Ovary (tissue), 9 donors: ENCODE measurements around the gene MFSD2A. TPM values are rescaled to one million over a fixed set of nuclear protein-coding genes. Genes with fewer than 3 reads are reported as not detected.
"Not testable (repeated sequence)": the region's sequence is repeated elsewhere in the genome, so short reads cannot be mapped to it uniquely, and the experiment has no call there.

ENCODE experiments used
- DNase-seq, 5 donors: peaks; one replicate each; pipeline ENCODE4 v3.0.0-alpha.2; 2019 to 2020
- H3K27ac ChIP-seq, 2 donors: fragments of 200-600 bp; one replicate each; pipeline versions ENCODE4 v1.5.1 to v1.8.0; 2019 to 2022
- H3K27me3 ChIP-seq: fragments of 200-600 bp; one replicate; pipeline ENCODE4 v1.8.0; 2022
- H3K36me3 ChIP-seq: fragments of 200-600 bp; sonication (generic); one replicate; pipeline ENCODE4 v1.5.1; 2019
- H3K4me1 ChIP-seq: one replicate; pipeline ENCODE4 v1.8.1; 2013; ENCODE audit warnings: mild to moderate bottlenecking, moderate library complexity; ENCODE audit not compliant: insufficient read depth
- H3K4me3 ChIP-seq: fragments of 200-600 bp; sonication (generic); one replicate; pipeline ENCODE4 v1.5.1; 2017
- H3K9me3 ChIP-seq, 2 donors: fragments of 200-600 bp in 1 of 2; sonication (generic) in 1 of 2; one replicate each; pipeline versions ENCODE4 v1.5.1 to v1.8.1; 2013 to 2019; ENCODE audit warnings: mild to moderate bottlenecking in 1 of 2, moderate library complexity in 1 of 2
- CTCF ChIP-seq, 3 donors: fragments of 450-650 bp in 2 of 3; fragments of 200-600 bp in 1 of 3; IDR thresholded peaks; one replicate each; pipeline versions ENCODE4 v1.5.1 to v1.8.0; 2016 to 2022; ENCODE audit warnings: antibody characterized with exemption in 3 of 3, mild to moderate bottlenecking in 1 of 3
- EP300 ChIP-seq: sonication (generic); formaldehyde crosslinking; IDR thresholded peaks from one replicate; pipeline ENCODE4 v1.6.1; 2017; ENCODE audit warnings: antibody characterized with exemption
- POLR2A ChIP-seq: fragments of 450-650 bp; IDR thresholded peaks from one replicate; pipeline ENCODE4 v1.6.1; 2017; ENCODE audit warnings: antibody characterized with exemption, mild to moderate bottlenecking, moderate library complexity
- WGBS, 3 donors: extraction: QIAGEN DNeasy Blood & Tissue Kit in 1 of 3; methylation state at CpG; one replicate each; pipeline versions ENCODE4 v1.1.5 to v1.1.7; 2013 to 2017; 5-methylcytosine and 5-hydroxymethylcytosine counted together
- intact Hi-C, 4 donors: fragments of 100-400 bp; cut with DNase I; formaldehyde crosslinking; loops; one replicate each; pipeline versions ENCODE4 v1.11.0 to v1.15.1; 2022 to 2023
- polyA plus RNA-seq, 2 donors: library from polyadenylated mRNA; stranded (reverse); fragments of 200-250 nt in 1 of 2; fragments of 350-450 nt in 1 of 2; fragmentation: Illumina TruSeq in 1 of 2; extraction: RNeasy Lipid Tissue Mini Kit (QIAGEN cat#74804) in 1 of 2; gene quantifications; one replicate each; pipeline ENCODE4 v1.2.3, GENCODE V29; 2013 to 2014
- total RNA-seq, 7 donors: library from RNA; depleted of rRNA in 2 of 7; stranded (reverse); fragments of >200 nt in 2 of 7; fragmentation: NEBNext Ultra II Directional in 3 of 7; extraction: Animal tissue kit (Norgen Biotek cat#: 25700) in 3 of 7; gene quantifications; one replicate each; pipeline versions ENCODE4 v1.1.0 to v1.2.4, GENCODE V29; 2016 to 2023
- donor health status: DM: no; HTN: no; CAD: no; lungs with moderate emphysema.
- donor health status: DM: no; HTN: no; CAD: no.
- donor health status: Bipolar disorder and iron deficiency.
- donor health status: DM: yes; HTN: yes; CAD: no.
- donor health status: DM: no; HTN: no; CAD: no.
- donor health status: DM: yes; HTN: yes; CAD: no.

The MFSD2A gene
- total and polyA plus RNA-seq, 9 donors: 1.9 to 121 (median 3.6) TPM

GRCh38 chr1:39962450-39962825, 7.5 kb downstream of the MFSD2A start:
- Histone ChIP-seq H3K4me3 (no peak overlapping the region), H3K36me3 (no peaks in the 10 kb centered on the region), H3K27me3 (no peaks in the 10 kb centered on the region), H3K4me1 (no peaks in the 10 kb centered on the region), H3K27ac (no peak overlapping the region), H3K9me3 (no peaks in the 10 kb centered on the region)
- 95 to 97% (median 97%) methylated on average over 17 of the region's 17 CpGs for WGBS, 3 donors
- intact Hi-C loops: no loop called here
- DNase-seq: no peak
- TF ChIP-seq CTCF (IDR thresholded peaks at IDR 0.05) (no peak), POLR2A (no peak), EP300 (no peak)

GRCh38 chr1:39962964-39963363, 8.0 kb downstream of the MFSD2A start:
- intact Hi-C loops, H3K9me3 ChIP-seq, DNase-seq, H3K4me1 ChIP-seq, H3K4me3 ChIP-seq, H3K27me3 ChIP-seq, H3K36me3 ChIP-seq, H3K27ac ChIP-seq: not testable (repeated sequence)
- WGBS, 3 donors: 91 to 95% (median 94%) methylated on average over 11 to 13 of the region's 13 CpGs

- DNase-seq: no peak
- H3K4me3 ChIP-seq: no peak overlapping the region
- H3K27me3 ChIP-seq: no peaks in the 10 kb centered on the region
- no peaks in the 10 kb centered on the region for H3K9me3 ChIP-seq
- no peaks in the 10 kb centered on the region for H3K36me3 ChIP-seq
- no peak overlapping the region for H3K27ac ChIP-seq
- 93 to 96% (median 95%) methylated on average over 4 of the region's 4 CpGs for WGBS, 3 donors
- TF ChIP-seq POLR2A (no peak), EP300 (no peak), CTCF (IDR thresholded peaks at IDR 0.05) (no peak)
- intact Hi-C loops: no loop called here
- no peaks in the 10 kb centered on the region for H3K4me1 ChIP-seq
These were observed 9.6 kb downstream of the MFSD2A start for GRCh38 chr1:39964552-39964951.

GRCh38 chr1:39965044-39965443, 10.1 kb downstream of the MFSD2A start:
- Histone ChIP-seq H3K9me3 (no peaks in the 10 kb centered on the region), H3K27me3 (no peaks in the 10 kb centered on the region), H3K36me3 (no peaks in the 10 kb centered on the region), H3K27ac (no peak overlapping the region), H3K4me3 (no peak overlapping the region), H3K4me1 (no peaks in the 10 kb centered on the region)
- WGBS, 3 donors: 94 to 96% (median 95%) methylated on average over 9 of the region's 9 CpGs
- intact Hi-C loops: no loop called here
- DNase-seq: no peak
- TF ChIP-seq EP300 (no peak), CTCF (IDR thresholded peaks at IDR 0.05) (no peak), POLR2A (no peak)

- intact Hi-C loops: no loop called here
- 83 to 89% (median 86%) methylated on average over 9 of the region's 9 CpGs for WGBS, 3 donors
- no peak overlapping the region for H3K4me3 ChIP-seq
These were observed 14.1 kb downstream of the MFSD2A start for GRCh38 chr1:39969048-39969447.

More at GRCh38 chr1:39969048-39969447, 14.1 kb downstream of the MFSD2A start:
- Histone ChIP-seq H3K27ac (no peak overlapping the region), H3K27me3 (no peaks in the 10 kb centered on the region), H3K36me3 (no peaks in the 10 kb centered on the region), H3K4me1 (no peaks in the 10 kb centered on the region), H3K9me3 (no peaks in the 10 kb centered on the region)
- TF ChIP-seq CTCF (IDR thresholded peaks at IDR 0.05) (no peak), POLR2A (no peak), EP300 (no peak)
- DNase-seq: no peak
